GM12878 (cell line): ENCODE results near the gene CLIP1. TPM values are rescaled to one million over a fixed set of nuclear protein-coding genes. Genes with fewer than 3 reads are reported as not detected.

Source experiments
- ATAC-seq: fragments of 200-7000 bp; cut with Tn5 transposase; 3 replicates; pipeline ENCODE4 v1.9.1; 2020; ENCODE audit warnings: mild to moderate bottlenecking, moderate library complexity
- BruUV-seq: library from RNA; stranded (reverse); fragments of 400-500 nt; replicated peaks from 2 replicates; lab custom pipeline; 2021; lab: Mats Ljungman, UMichigan
- CTCF ChIA-PET: fragments of 300-600 bp; sonication (Branson Sonifier 250); formaldehyde crosslinking; extraction: SDS; loops from one replicate; lab custom pipeline; 2021; ENCODE audit warnings: inconsistent platforms; lab: Yijun Ruan, JAX
- POLR2A ChIA-PET: fragments of 350-600 bp; formaldehyde crosslinking; extraction: SDS; loops from one replicate; lab custom pipeline; 2021; ENCODE audit warnings: inconsistent platforms; lab: Charles Lee
- RAD21 ChIA-PET: fragments of 300-600 bp; sonication (Branson Sonifier 250); formaldehyde crosslinking; loops from one replicate; lab custom pipeline; 2023; ENCODE audit warnings: antibody characterized with exemption; ENCODE audit not compliant: unreplicated experiment; lab: Charles Lee
- SMC1A ChIA-PET: fragments of 300-600 bp; sonication (Branson Sonifier 250); formaldehyde crosslinking; loops from one replicate; lab custom pipeline; 2023; ENCODE audit not compliant: unreplicated experiment, uncharacterized antibody; lab: Charles Lee
- DNase-seq: peaks from one replicate; pipeline ENCODE4 v3.0.0-alpha.2; 2011; ENCODE audit warnings: low read depth, low spot score
- FAIRE-seq: peaks from 3 replicates; lab custom pipeline; 2011; peaks lifted over from hg19 to GRCh38; lab: Jason Lieb, UNC
- H2AFZ ChIP-seq: 2 replicates; pipeline ENCODE4 v1.6.0; 2011; ENCODE audit warnings: low read depth, low read length, control low read depth; ENCODE audit not compliant: control insufficient read depth
- H3K27ac ChIP-seq: 2 replicates; pipeline ENCODE4 v1.5.1; 2011; ENCODE audit warnings: control low read depth; ENCODE audit not compliant: control insufficient read depth, insufficient read depth
- H3K27me3 ChIP-seq, 2 experiments: replicated peaks in 1 of 2; 2 replicates each; pipeline versions ENCODE4 v1.6.0 to v1.6.1; 2011; ENCODE audit warnings: low read length in 1 of 2; ENCODE audit not compliant: control insufficient read depth in 2 of 2, insufficient read depth in 2 of 2
- H3K36me3 ChIP-seq, 2 experiments: 2 replicates each; pipeline ENCODE4 v1.5.1; 2011; ENCODE audit warnings: low read length in 1 of 2; ENCODE audit not compliant: control insufficient read depth in 2 of 2, insufficient read depth in 2 of 2
- H3K4me1 ChIP-seq: 2 replicates; pipeline ENCODE4 v1.6.1; 2011; ENCODE audit warnings: mild to moderate bottlenecking, low read length, moderate library complexity, mixed read lengths; ENCODE audit not compliant: control insufficient read depth, insufficient read depth
- H3K4me2 ChIP-seq: 2 replicates; pipeline ENCODE4 v1.6.0; 2011; ENCODE audit warnings: control low read depth; ENCODE audit not compliant: control insufficient read depth, insufficient read depth
- H3K4me3 ChIP-seq: fragments of 200-600 bp; sonication (generic); 2 replicates; pipeline ENCODE4 v1.5.1; 2016
- H3K79me2 ChIP-seq: 2 replicates; pipeline ENCODE4 v1.6.0; 2011; ENCODE audit warnings: low read length; ENCODE audit not compliant: control insufficient read depth, insufficient read depth
- H3K9ac ChIP-seq: 2 replicates; pipeline ENCODE4 v1.8.0; 2011; ENCODE audit warnings: low read length, control low read depth, mixed read lengths; ENCODE audit not compliant: control insufficient read depth, insufficient read depth
- H3K9me3 ChIP-seq: replicated peaks from 3 replicates; pipeline ENCODE4 v1.5.1; 2011; ENCODE audit warnings: mild to moderate bottlenecking, low read length; ENCODE audit not compliant: control insufficient read depth, insufficient read depth
- H4K20me1 ChIP-seq: 2 replicates; pipeline ENCODE4 v1.6.0; 2011; ENCODE audit not compliant: control insufficient read depth, insufficient read depth
- CBX5 ChIP-seq: sonication (generic); IDR thresholded peaks from 2 replicates; pipeline ENCODE4 v1.6.1; 2016; ENCODE audit warnings: low read depth, moderate library complexity, mild to moderate bottlenecking, inconsistent platforms
- CREB1 ChIP-seq: IDR thresholded peaks from 2 replicates; pipeline ENCODE4 v1.6.1; 2012; ENCODE audit warnings: low read depth, mild to moderate bottlenecking, inconsistent platforms
- HDAC2 ChIP-seq: fragments of 200-600 bp; sonication (generic); IDR thresholded peaks from 2 replicates; pipeline ENCODE4 v1.6.1; 2017
- HDGF ChIP-seq: fragments of 450-650 bp; IDR thresholded peaks from 2 replicates; pipeline ENCODE4 v1.6.1; 2016; ENCODE audit warnings: antibody characterized with exemption
- MTA2 ChIP-seq: fragments of 450-650 bp; IDR thresholded peaks from 2 replicates; pipeline ENCODE4 v1.6.1; 2016; ENCODE audit warnings: low read depth, mild to moderate bottlenecking, moderate library complexity
- RB1 ChIP-seq: fragments of 450-650 bp; formaldehyde crosslinking; IDR thresholded peaks from 2 replicates; pipeline ENCODE4 v1.6.1; 2017; ENCODE audit warnings: mild to moderate bottlenecking, borderline replicate concordance
- ZBED1 ChIP-seq: IDR thresholded peaks from 2 replicates; pipeline ENCODE4 v1.6.1; 2016; ENCODE audit warnings: borderline replicate concordance
- WGBS: methylation state at CpG from one replicate; pipeline ENCODE4 v1.1.6; 2016; ENCODE audit warnings: low lambda C conversion rate; ENCODE audit not compliant: insufficient replicate concordance, insufficient coverage; ENCODE audit errors: missing lambda C conversion rate; 5-methylcytosine and 5-hydroxymethylcytosine counted together
- in situ Hi-C: fragments of 300-500 bp; cut with MboI; formaldehyde crosslinking; loops from 9 replicates; pipeline ENCODE4 v1.14.3; 2018; ENCODE audit warnings: mixed read lengths
- intact Hi-C: fragments of 100-400 bp; cut with micrococcal nuclease; formaldehyde crosslinking; loops from one replicate; pipeline ENCODE4 v1.14.2; 2022; ENCODE audit not compliant: unreplicated experiment
- polyA plus RNA-seq, 11 experiments: library from polyadenylated mRNA; depleted of rRNA in 4 of 11; unstranded in 6 of 11; stranded (reverse) in 5 of 11; fragments of >200 nt; fragmentation: Nextera tagmentation in 4 of 11; fragmentation: Illumina TruSeq in 1 of 11; extraction: Ambion mirVana in 4 of 11; extraction: Trizol in 1 of 11; gene quantifications; 1 replicate in 1 of 11; 2 replicates in 10 of 11; pipeline versions ENCODE4 v1.2.1 to v1.2.3, GENCODE V29; 2011 to 2016; ENCODE audit warnings: inconsistent platforms in 2 of 11, missing spikeins in 2 of 11, low read depth in 1 of 11
- total RNA-seq, 4 experiments: library from RNA; depleted of rRNA in 3 of 4; stranded (reverse); fragments of >200 nt in 3 of 4; fragmentation: Illumina TruSeq in 1 of 4; extraction: Trizol in 1 of 4; gene quantifications; 2 replicates each; pipeline versions ENCODE4 v1.2.1 to v1.2.3, GENCODE V29; 2013 to 2021

Gene CLIP1
- total and polyA plus RNA-seq, 10 of the 15 experiments (the other 5 are each of a cell fraction or from before 2014, with no cell fraction given): 6.0 to 45.4 (median 25.2) TPM

DNA sequence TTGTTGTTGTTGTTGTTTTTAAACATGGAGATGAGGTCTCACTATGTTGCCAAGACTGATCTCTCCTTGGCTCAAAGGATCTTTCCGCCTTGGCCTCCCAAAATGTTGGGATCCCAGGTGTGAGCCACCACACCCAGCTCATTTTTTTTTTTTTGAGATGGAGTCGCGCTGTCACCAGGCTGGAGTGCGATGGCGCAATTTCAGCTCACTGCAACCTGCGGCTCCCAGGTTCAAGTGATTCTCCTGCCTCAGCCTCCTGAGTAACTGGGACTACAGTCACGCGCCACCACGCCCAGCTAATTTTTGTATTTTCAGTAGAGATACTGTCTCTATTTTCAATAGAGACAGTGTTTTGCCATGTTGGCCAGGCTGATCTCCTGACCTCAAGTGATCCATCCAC, 4.9 kb upstream of the CLIP1 start:
- H3K27ac ChIP-seq: no peak overlapping the region
- H2AFZ ChIP-seq: no peak overlapping the region
- ChIA-PET POLR2A (no interaction called here), SMC1A (interaction anchor here (1.0 to 9.4 kb wide), 3 partner anchors 8 to 45 kb away, joined by 4 to 48 read pairs (median 4); no protein-coding TSS in a partner anchor), CTCF (interaction anchor here (0.7 kb wide), 1 partner anchor 120 kb away, joined by 3 read pairs; no protein-coding TSS in a partner anchor), RAD21 (interaction anchor here (2.3 kb wide), 1 partner anchor 28 kb away, joined by 8 read pairs; no protein-coding TSS in a partner anchor)
- no peaks in the 10 kb centered on the region for H3K27me3 ChIP-seq
- no peaks in the 10 kb centered on the region for H3K36me3 ChIP-seq
- DNase-seq (no peak), ATAC-seq (no peak), FAIRE-seq (no peak)
- H4K20me1 ChIP-seq: no peaks in the 10 kb centered on the region
- no peak overlapping the region for H3K9ac ChIP-seq
- intact Hi-C loops: no loop called here
- BruUV-seq: no TSS peak
- in situ Hi-C loops: no loop called here
- 96% methylated on average over 9 of the region's 9 CpGs for WGBS
- no peak overlapping the region for H3K4me2 ChIP-seq
- TF ChIP-seq HDGF: no peak
- no peak for TF ChIP-seq RB1
- TF ChIP-seq ZBED1: no peak
- TF ChIP-seq CREB1: no peak
- no peak for TF ChIP-seq CBX5
- TF ChIP-seq MTA2: no peak
- TF ChIP-seq HDAC2: no peak
- no peaks in the 10 kb centered on the region for H3K79me2 ChIP-seq
- peaks cover 10% of the 10 kb centered on the region for H3K4me1 ChIP-seq
- H3K4me3 ChIP-seq: no peak overlapping the region
- no peaks in the 10 kb centered on the region for H3K9me3 ChIP-seq
